HG02852 (cell line): ENCODE results near the gene PCDHGA1.
"Not testable (repeated sequence)": the region's sequence is repeated elsewhere in the genome, so short reads cannot be mapped to it uniquely, and the experiment has no call there.

ENCODE experiments used
- ATAC-seq: cut with Tn5 transposase; IDR thresholded peaks from one replicate; pipeline ENCODE4 v1.9.1; 2021; ENCODE audit warnings: mild to moderate bottlenecking, moderate library complexity; ENCODE audit not compliant: unreplicated experiment

Gene PCDHGA1

DNA sequence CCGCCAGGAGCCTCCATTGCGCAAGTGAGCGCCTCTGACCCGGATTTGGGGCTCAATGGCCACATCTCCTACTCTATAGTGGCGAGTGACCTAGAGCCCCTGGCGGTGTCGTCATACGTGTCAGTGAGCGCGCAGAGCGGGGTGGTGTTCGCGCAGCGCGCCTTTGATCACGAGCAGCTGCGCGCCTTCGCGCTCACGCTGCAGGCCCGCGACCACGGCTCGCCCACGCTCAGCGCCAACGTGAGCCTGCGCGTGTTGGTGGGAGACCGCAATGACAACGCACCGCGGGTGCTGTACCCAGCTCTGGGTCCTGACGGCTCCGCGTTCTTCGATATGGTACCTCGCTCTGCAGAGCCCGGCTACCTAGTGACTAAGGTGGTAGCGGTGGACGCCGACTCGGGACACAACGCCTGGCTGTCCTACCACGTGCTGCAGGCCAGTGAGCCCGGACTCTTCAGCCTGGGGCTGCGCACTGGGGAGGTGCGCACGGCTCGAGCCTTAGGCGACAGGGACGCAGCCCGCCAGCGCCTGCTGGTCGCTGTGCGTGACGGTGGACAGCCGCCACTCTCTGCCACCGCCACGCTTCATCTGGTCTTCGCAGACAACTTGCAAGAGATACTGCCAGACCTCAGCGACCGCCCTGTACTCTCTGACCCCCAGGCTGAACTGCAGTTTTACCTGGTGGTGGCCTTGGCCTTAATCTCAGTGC is 79.4 kb downstream of the PCDHGA1 start:
- ATAC-seq: no peak

DNA sequence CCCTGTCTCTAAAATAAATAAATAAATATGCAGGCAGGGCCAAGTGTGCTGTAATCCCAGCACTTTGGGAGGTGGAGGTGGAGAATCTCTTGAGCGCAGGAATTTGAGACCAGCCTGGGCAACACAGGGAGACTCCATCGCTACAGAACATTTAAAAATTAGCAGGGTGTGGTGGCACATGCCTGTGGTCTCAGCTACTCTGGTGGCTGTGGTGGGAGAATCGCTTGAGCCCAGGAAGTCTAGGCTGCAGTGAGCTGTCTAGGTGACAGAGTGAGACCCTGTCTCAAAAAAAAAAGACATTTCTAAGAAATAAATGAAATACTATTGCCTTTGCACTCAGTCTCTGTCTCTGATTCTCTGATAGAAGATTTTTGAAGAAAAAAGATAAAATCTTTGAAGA is 81.3 kb downstream of the PCDHGA1 start:
- no peak for ATAC-seq

DNA sequence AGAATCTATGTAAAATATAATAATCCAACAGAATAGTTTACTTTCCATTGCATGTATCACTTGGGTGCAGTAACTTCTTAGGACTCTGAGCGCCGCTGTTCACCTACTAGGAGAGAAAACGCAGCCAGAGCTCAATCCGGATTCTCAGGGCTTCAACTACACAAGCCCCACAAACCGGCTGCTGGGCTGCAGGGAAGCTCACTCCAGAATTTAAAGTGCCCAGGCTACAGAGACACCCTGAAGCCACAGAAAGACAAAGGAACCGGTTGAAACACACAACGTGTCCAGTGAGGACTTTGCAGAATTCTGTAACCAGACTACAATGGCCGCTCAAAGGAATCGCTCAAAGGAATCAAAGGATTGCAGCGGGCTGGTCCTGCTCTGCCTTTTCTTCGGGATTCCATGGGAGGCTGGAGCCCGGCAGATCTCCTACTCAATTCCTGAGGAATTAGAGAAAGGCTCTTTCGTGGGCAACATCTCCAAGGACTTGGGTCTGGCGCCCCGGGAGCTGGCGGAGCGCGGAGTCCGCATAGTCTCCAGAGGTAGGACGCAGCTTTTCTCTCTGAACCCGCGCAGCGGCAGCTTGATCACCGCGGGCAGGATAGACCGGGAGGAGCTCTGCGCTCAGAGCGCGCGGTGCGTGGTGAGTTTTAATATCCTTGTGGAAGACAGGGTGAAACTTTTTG is 82.7 kb downstream of the PCDHGA1 start, which contains the start of gene PCDHGA10:
Gene PCDHGA10 (plus strand): TSS at position 134 of the 686 bp plus-strand sequence. CDS start 189 bp downstream, at position 323.
- ATAC-seq: peak; percentile 65

DNA sequence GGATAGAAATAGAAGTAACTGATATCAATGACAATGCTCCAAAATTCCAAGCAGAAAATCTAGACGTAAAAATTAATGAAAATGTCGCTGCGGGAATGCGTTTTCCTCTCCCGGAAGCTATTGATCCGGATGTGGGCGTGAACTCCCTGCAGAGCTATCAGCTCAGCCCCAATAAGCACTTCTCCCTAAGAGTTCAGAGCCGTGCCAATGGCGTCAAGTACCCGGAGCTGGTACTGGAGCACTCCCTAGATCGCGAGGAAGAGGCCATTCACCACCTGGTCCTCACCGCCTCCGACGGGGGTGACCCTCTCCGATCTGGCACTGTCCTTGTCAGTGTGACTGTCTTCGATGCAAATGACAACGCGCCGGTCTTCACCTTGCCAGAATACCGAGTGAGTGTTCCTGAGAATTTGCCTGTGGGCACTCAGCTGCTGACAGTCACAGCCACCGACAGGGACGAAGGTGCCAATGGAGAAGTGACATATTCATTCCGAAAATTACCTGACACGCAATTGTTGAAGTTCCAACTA is 83.3 kb downstream of the PCDHGA1 start:
- ATAC-seq: no peak

DNA sequence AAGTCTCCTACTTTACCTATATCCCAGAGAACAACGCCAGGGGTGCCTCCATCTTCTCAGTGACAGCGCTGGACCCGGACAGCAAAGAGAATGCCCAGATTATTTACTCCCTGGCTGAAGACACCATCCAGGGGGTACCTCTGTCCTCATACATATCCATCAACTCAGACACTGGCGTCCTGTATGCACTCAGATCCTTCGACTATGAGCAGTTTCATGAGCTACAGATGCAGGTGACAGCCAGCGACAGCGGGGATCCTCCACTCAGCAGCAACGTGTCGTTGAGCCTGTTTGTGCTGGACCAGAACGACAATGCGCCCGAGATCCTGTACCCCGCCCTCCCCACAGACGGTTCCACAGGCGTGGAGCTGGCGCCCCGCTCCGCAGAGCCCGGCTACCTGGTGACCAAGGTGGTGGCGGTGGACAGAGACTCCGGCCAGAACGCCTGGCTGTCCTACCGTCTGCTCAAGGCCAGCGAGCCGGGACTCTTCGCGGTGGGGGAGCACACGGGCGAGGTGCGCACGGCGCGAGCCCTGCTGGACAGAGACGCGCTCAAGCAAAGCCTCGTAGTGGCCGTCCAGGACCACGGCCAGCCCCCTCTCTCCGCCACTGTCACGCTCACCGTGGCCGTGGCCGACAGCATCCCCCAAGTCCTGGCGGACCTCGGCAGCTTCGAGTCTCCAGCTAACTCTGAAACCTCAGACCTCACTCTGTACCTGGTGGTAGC is 84.4 kb downstream of the PCDHGA1 start:
- not testable (repeated sequence) for ATAC-seq

DNA sequence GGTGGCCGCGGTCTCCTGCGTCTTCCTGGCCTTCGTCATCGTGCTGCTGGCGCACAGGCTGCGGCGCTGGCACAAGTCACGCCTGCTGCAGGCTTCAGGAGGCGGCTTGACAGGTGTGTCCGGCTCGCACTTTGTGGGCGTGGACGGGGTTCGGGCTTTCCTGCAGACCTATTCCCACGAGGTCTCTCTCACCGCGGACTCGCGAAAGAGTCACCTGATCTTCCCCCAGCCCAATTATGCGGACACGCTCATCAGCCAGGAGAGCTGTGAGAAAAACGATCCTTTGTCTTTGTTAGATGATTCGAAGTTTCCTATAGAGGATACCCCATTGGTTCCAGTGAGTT is 84.9 kb downstream of the PCDHGA1 start:
- ATAC-seq: not testable (repeated sequence)

DNA sequence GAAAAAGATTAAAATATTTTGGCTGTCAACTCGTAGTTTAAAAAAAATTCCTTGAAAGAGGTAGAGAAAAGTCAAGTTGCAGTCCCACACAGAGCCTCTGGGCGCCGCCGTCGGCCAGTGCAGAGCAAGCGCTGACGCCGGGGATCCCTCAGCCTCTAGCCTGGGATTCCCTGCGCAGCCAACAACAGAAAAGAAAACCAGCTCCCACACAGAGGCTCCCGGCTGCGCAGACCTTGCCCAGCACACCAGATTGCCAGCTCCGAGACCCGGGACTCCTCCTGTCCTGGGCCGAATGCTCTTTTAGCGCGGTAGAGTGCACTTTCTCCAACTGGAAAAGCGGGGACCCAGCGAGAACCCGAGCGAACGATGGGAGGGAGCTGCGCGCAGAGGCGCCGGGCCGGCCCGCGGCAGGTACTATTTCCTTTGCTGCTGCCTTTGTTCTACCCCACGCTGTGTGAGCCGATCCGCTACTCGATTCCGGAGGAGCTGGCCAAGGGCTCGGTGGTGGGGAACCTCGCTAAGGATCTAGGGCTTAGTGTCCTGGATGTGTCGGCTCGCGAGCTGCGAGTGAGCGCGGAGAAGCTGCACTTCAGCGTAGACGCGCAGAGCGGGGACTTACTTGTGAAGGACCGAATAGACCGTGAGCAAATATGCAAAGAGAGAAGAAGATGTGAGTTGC is 87.3 kb downstream of the PCDHGA1 start, which contains the start of gene PCDHGB7:
Gene PCDHGB7 (plus strand): TSS at position 184 of the 679 bp plus-strand sequence. CDS start 183 bp downstream, at position 367.
- ATAC-seq: peak; percentile 75

DNA sequence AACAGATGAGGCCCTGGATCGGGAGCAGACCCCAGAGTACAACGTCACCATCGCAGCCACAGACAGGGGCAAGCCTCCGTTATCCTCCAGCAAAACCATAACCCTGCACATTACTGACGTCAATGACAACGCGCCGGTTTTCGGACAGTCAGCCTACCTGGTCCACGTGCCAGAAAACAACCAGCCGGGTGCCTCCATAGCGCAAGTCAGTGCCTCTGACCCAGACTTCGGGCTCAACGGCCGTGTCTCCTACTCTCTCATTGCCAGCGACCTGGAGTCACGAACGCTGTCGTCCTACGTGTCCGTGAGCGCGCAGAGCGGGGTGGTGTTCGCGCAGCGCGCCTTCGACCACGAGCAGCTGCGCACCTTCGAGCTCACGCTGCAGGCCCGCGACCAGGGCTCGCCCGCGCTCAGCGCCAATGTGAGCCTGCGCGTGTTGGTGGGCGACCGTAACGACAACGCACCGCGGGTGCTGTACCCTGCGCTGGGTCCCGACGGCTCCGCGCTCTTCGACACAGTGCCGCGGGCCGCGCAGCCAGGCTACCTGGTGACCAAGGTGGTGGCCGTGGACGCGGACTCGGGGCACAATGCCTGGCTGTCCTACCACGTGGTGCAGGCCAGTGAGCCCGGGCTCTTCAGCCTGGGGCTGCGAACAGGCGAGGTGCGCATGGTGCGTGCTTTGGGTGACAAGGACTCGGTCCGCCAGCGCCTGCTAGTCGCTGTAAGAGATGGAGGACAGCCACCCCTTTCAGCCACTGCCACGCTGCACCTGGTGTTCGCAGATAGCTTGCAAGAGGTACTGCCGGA is 89.0 kb downstream of the PCDHGA1 start:
- no peak for ATAC-seq

DNA sequence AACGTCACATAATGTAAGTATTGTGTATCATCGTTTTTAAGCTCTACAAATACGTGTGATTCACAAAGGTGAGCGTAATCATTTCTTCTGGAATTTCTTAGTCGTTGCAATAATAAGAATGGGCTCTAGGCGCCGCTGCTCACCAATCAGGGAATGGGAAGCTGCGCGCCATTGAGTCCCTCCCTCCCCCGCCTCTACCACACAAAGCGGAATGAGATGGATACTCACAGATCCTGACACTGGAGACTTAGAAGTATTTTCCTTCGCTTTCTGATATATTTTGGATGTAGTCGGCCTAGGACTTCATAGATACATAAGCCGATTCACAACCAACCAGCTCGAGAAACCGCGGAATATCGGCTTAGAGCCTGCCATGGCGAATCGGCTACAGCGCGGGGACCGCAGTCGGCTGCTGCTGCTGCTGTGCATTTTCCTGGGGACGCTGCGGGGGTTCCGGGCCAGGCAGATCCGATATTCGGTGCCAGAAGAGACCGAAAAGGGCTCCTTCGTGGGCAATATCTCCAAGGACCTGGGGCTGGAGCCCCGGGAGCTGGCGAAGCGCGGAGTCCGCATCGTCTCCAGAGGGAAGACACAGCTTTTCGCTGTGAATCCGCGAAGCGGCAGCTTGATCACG is 90.7 kb downstream of the PCDHGA1 start, which contains the start of gene PCDHGA11:
Gene PCDHGA11 (plus strand): TSS at position 197 of the 634 bp plus-strand sequence. CDS start 177 bp downstream, at position 374.
- peak; percentile 43 for ATAC-seq

DNA sequence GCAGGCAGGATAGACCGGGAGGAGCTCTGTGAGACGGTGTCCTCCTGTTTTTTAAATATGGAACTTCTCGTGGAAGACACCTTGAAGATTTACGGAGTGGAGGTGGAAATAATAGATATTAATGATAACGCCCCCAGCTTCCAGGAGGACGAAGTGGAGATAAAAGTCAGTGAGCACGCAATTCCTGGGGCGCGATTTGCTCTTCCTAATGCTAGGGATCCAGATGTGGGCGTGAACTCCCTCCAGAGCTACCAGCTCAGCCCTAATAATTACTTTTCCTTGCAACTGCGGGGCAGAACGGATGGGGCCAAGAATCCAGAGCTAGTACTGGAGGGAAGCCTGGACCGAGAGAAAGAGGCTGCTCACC is 91.2 kb downstream of the PCDHGA1 start:
- ATAC-seq: no peak

DNA sequence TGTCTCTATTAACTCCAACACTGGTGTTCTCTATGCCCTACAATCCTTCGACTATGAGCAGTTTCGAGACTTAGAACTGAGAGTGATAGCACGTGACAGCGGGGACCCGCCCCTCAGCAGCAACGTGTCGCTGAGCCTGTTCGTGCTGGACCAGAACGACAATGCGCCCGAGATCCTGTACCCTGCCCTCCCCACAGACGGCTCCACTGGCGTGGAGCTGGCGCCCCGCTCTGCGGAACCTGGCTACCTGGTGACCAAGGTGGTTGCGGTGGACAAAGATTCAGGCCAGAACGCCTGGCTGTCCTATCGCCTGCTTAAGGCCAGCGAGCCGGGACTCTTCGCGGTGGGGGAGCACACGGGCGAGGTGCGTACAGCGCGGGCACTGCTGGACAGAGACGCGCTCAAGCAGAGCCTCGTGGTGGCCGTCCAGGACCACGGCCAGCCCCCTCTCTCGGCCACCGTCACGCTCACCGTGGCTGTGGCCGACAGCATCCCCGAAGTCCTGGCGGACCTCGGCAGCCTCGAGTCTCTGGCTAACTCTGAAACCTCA is 92.5 kb downstream of the PCDHGA1 start:
- ATAC-seq: no peak

DNA sequence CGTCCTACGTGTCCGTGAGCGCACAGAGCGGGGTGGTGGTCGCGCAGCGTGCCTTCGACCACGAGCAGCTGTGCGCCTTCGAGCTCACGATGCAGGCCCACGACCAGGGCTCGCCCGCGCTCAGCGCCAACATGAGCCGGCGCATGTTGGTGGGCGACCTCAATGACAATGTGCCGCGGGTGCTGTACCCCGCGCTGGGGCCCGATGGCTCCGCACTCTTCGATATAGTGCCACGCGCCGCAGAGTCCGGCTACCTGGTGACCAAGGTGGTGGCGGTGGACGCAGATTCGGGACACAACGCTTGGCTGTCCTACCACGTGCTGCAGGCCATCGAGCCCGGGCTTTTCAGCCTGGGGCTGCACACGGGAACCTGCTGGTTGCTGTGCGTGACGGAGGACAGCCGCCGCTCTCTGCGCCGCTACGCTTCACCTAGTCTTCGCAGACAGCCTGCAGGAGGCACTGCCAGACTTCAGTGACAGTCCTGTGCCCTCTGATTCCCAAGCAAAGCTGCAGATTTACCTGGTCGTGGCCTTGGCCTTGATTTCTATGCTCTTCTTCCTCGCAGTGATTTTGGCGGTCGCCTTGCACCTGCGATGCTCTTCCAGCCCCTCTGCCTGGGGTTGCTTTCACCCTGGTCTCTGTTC is 97.6 kb downstream of the PCDHGA1 start:
- ATAC-seq: no peak

DNA sequence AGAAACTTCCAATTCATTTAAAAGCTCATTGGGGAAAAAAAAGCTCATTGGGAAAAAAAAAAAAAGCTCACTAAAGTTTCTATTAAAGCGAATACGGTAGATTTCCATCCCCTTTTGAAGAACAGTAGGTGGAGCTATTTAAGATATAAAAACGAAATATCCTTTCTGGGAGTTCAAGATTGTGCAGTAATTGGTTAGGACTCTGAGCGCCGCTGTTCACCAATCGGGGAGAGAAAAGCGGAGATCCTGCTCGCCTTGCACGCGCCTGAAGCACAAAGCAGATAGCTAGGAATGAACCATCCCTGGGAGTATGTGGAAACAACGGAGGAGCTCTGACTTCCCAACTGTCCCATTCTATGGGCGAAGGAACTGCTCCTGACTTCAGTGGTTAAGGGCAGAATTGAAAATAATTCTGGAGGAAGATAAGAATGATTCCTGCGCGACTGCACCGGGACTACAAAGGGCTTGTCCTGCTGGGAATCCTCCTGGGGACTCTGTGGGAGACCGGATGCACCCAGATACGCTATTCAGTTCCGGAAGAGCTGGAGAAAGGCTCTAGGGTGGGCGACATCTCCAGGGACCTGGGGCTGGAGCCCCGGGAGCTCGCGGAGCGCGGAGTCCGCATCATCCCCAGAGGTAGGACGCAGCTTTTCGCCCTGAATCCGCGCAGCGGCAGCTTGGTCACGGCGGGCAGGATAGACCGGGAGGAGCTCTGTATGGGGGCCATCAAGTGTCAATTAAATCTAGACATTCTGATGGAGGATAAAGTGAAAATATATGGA is 100.2 kb downstream of the PCDHGA1 start, which contains the start of gene PCDHGA12:
Gene PCDHGA12 (plus strand): TSS at position 176 of the 782 bp plus-strand sequence. CDS start 253 bp downstream, at position 429.
- ATAC-seq: peak; percentile 79

DNA sequence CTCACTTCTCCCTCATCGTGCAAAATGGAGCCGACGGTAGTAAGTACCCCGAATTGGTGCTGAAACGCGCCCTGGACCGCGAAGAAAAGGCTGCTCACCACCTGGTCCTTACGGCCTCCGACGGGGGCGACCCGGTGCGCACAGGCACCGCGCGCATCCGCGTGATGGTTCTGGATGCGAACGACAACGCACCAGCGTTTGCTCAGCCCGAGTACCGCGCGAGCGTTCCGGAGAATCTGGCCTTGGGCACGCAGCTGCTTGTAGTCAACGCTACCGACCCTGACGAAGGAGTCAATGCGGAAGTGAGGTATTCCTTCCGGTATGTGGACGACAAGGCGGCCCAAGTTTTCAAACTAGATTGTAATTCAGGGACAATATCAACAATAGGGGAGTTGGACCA is 101.0 kb downstream of the PCDHGA1 start:
- peak; percentile 54 for ATAC-seq

DNA sequence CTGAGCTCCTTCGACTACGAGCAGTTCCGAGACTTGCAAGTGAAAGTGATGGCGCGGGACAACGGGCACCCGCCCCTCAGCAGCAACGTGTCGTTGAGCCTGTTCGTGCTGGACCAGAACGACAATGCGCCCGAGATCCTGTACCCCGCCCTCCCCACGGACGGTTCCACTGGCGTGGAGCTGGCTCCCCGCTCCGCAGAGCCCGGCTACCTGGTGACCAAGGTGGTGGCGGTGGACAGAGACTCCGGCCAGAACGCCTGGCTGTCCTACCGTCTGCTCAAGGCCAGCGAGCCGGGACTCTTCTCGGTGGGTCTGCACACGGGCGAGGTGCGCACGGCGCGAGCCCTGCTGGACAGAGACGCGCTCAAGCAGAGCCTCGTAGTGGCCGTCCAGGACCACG is 102.0 kb downstream of the PCDHGA1 start:
- ATAC-seq: not testable (repeated sequence)

DNA sequence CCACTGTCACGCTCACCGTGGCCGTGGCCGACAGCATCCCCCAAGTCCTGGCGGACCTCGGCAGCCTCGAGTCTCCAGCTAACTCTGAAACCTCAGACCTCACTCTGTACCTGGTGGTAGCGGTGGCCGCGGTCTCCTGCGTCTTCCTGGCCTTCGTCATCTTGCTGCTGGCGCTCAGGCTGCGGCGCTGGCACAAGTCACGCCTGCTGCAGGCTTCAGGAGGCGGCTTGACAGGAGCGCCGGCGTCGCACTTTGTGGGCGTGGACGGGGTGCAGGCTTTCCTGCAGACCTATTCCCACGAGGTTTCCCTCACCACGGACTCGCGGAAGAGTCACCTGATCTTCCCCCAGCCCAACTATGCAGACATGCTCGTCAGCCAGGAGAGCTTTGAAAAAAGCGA is 102.4 kb downstream of the PCDHGA1 start:
- ATAC-seq: not testable (repeated sequence)

DNA sequence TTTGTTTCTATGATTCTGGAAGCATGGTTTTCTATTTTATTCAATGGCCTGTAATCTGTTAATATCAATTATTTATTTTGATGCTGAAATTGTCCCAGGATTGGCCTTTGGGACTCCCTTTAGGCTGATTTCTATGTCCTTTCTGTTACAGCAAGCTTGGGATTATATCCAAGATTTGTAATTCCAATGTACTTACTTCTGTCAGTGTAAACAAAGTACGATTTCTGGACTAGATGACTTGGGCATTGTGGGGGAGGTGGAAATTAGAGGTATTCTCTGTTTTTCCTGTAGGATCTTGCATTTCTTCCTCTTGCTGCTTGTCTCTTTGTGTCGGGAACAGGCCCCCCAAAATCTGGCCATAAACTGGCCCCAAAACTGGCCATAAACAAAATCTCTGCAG is 103.7 kb downstream of the PCDHGA1 start:
- no peak for ATAC-seq

DNA sequence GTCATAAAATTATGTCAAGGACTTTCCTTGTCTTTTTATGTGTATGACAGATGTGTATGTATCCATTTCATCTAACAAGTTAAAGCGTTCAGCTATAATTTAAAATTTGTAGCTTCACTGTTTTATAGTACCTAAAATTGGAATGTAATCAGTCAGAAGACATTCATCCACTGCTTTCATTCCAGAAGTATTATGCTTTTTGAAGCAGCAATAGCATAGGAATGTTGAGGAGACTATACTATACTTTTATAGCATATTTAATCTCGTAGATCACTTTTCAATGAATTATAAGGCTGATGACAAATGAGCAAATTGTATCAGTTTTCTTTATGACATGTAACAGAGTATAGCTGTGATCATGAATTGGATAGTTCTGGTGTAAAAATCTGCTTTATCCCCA is 106.9 kb downstream of the PCDHGA1 start:
- no peak for ATAC-seq
